Measurements from ENCODE around the gene MYOZ3. TPM values are rescaled to one million over a fixed set of nuclear protein-coding genes. Genes with fewer than 3 reads are reported as not detected.

Gene MYOZ3
- total RNA-seq, 2 donors from 2014 or later, result 12.4 to 15.8 TPM

GRCh38 chr5:150642567-150642927 lies 18.5 kb upstream of the MYOZ3 start:
- Mint-ChIP-seq H3K27me3 (ENCODE audit: insufficient read depth) (peaks cover 1% of the 10 kb centered on the region), H3K4me1 (peaks cover 72% of the 10 kb centered on the region), H3K4me3 (no peak overlapping the region), H3K36me3 (ENCODE audit: low read depth) (no peaks in the 10 kb centered on the region), H3K9me3 (no peaks in the 10 kb centered on the region), H3K27ac (no peak overlapping the region)
- Histone ChIP-seq H3K27me3 (ENCODE audit: control insufficient read depth, insufficient read depth, low read length, poor library complexity, severe bottlenecking) (no peaks in the 10 kb centered on the region), H3K36me3 (ENCODE audit: control insufficient read depth, insufficient read depth, low read length) (no peaks in the 10 kb centered on the region), H3K4me1 (ENCODE audit: control insufficient read depth, insufficient read depth, low read length) (peaks cover 45% of the 10 kb centered on the region), H3K9me3 (ENCODE audit: control insufficient read depth, low read length) (no peaks in the 10 kb centered on the region), H3K9ac (ENCODE audit: extremely low read depth, low read length, poor library complexity, severe bottlenecking) (no peak overlapping the region), H3K4me3 (ENCODE audit: low read length) (no peak overlapping the region), H3K27ac (ENCODE audit: low read depth, low read length) (no peak overlapping the region)
- 85 to 88% methylated on average over 5 of the region's 5 CpGs for WGBS, 2 experiments (ENCODE audit: insufficient coverage in 1 of 2, insufficient read length in 1 of 2)
- no peak for DNase-seq
- TF ChIP-seq CTCF (conservative IDR thresholded peaks at IDR 0.05), result no peak

- Mint-ChIP-seq H3K4me3 (no peak overlapping the region), H3K27me3 (ENCODE audit: insufficient read depth) (peaks cover 2% of the 10 kb centered on the region), H3K9me3 (no peaks in the 10 kb centered on the region), H3K4me1 (peaks cover 69% of the 10 kb centered on the region), H3K27ac (peak overlapping the region; percentile 58), H3K36me3 (ENCODE audit: low read depth) (no peaks in the 10 kb centered on the region)
- Histone ChIP-seq H3K9ac (ENCODE audit: extremely low read depth, low read length, poor library complexity, severe bottlenecking) (no peak overlapping the region), H3K27me3 (ENCODE audit: control insufficient read depth, insufficient read depth, low read length, poor library complexity, severe bottlenecking) (no peaks in the 10 kb centered on the region), H3K36me3 (ENCODE audit: control insufficient read depth, insufficient read depth, low read length) (no peaks in the 10 kb centered on the region), H3K4me3 (ENCODE audit: low read length) (no peak overlapping the region), H3K27ac (ENCODE audit: low read depth, low read length) (no peak overlapping the region), H3K9me3 (ENCODE audit: control insufficient read depth, low read length) (no peaks in the 10 kb centered on the region), H3K4me1 (ENCODE audit: control insufficient read depth, insufficient read depth, low read length) (peaks cover 45% of the 10 kb centered on the region)
- no peak for DNase-seq
- TF ChIP-seq CTCF (conservative IDR thresholded peaks at IDR 0.05), result no peak
- 95% methylated on average over 4 to 9 of the region's 12 CpGs for WGBS, 2 experiments (ENCODE audit: insufficient coverage in 1 of 2, insufficient read length in 1 of 2)
These were observed 17.9 kb upstream of the MYOZ3 start for GRCh38 chr5:150642991-150643710.

- peak; percentile 80 for DNase-seq
- Histone ChIP-seq H3K27ac (ENCODE audit: low read depth, low read length) (no peak overlapping the region), H3K9me3 (ENCODE audit: control insufficient read depth, low read length) (no peaks in the 10 kb centered on the region), H3K36me3 (ENCODE audit: control insufficient read depth, insufficient read depth, low read length) (no peaks in the 10 kb centered on the region), H3K4me3 (ENCODE audit: low read length) (no peak overlapping the region), H3K4me1 (ENCODE audit: control insufficient read depth, insufficient read depth, low read length) (peaks cover 38% of the 10 kb centered on the region), H3K27me3 (ENCODE audit: control insufficient read depth, insufficient read depth, low read length, poor library complexity, severe bottlenecking) (no peaks in the 10 kb centered on the region), H3K9ac (ENCODE audit: extremely low read depth, low read length, poor library complexity, severe bottlenecking) (no peak overlapping the region)
- H3K36me3 Mint-ChIP-seq (ENCODE audit: low read depth), result peaks cover 3% of the 10 kb centered on the region
- peaks cover 2% of the 10 kb centered on the region for H3K27me3 Mint-ChIP-seq (ENCODE audit: insufficient read depth)
- H3K9me3 Mint-ChIP-seq, result no peaks in the 10 kb centered on the region
- H3K4me1 Mint-ChIP-seq, result peaks cover 60% of the 10 kb centered on the region
- TF ChIP-seq CTCF (conservative IDR thresholded peaks at IDR 0.05), result peak; percentile 39
- WGBS, 2 experiments (ENCODE audit: insufficient coverage in 1 of 2, insufficient read length in 1 of 2), result 59 to 74% methylated on average over 3 to 5 of the region's 5 CpGs
- H3K27ac Mint-ChIP-seq, result peak overlapping the region; percentile 96
- H3K4me3 Mint-ChIP-seq, result no peak overlapping the region
These were observed 17.0 kb upstream of the MYOZ3 start for GRCh38 chr5:150644058-150644457.

All from endodermal cell (in vitro differentiated cells).